ENCODE measurements around the gene KPNA3.

KPNA3 gene

GRCh38 chr13:49693191-49693733 lies 99.2 kb downstream of the KPNA3 start:
- Histone ChIP-seq H3K14ac (ENCODE audit: low read length in 2 of 2) (no peak overlapping the region), H3K4ac (ENCODE audit: low read depth in 1 of 2, low read length in 2 of 2) (no peak overlapping the region), H3K23ac (ENCODE audit: low read length in 2 of 2) (no peak overlapping the region), H3K18ac (ENCODE audit: low read depth in 1 of 2, low read length in 2 of 2) (no peak overlapping the region), H3K9ac (ENCODE audit: low read length) (no peak overlapping the region), H2BK5ac (ENCODE audit: low read depth, low read length, poor library complexity, severe bottlenecking) (no peak overlapping the region), H3K27me3 (ENCODE audit: control insufficient read depth in 1 of 2, insufficient read depth in 1 of 2, low read length in 2 of 2) (no peaks in the 10 kb centered on the region), H3K9me3 (ENCODE audit: control insufficient read depth, low read length) (no peaks in the 10 kb centered on the region), H2BK12ac (ENCODE audit: low read length in 2 of 2) (no peak overlapping the region), H2AFZ (ENCODE audit: low read depth, low read length) (no peak overlapping the region), H3K36me3 (ENCODE audit: control insufficient read depth in 1 of 2, insufficient read depth in 2 of 2, low read depth in 1 of 2, low read length in 2 of 2) (peaks cover 5 to 16% of the 10 kb centered on the region in 2 experiments), H3K4me3 (ENCODE audit: insufficient read depth in 1 of 2, low read depth in 1 of 2, low read length in 2 of 2) (no peak overlapping the region), H3K4me2 (ENCODE audit: low read length, poor library complexity, severe bottlenecking) (no peak overlapping the region), H3K27ac (ENCODE audit: low read length, poor library complexity, severe bottlenecking) (no peak overlapping the region), H2AK5ac (ENCODE audit: low read length, severe bottlenecking) (no peak overlapping the region), H4K8ac (ENCODE audit: low read length) (no peak overlapping the region), H2BK120ac (ENCODE audit: low read depth, low read length) (no peak overlapping the region), H2BK15ac (ENCODE audit: low read depth, poor library complexity, severe bottlenecking) (no peak overlapping the region), H4K91ac (ENCODE audit: low read length) (no peak overlapping the region), H3K4me1 (ENCODE audit: control insufficient read depth, insufficient read depth, low read depth, low read length) (peaks cover 3% of the 10 kb centered on the region), H3K79me1 (replicated peaks; ENCODE audit: low read length, poor library complexity, severe bottlenecking) (peaks cover 3% of the 10 kb centered on the region)
- no peak for DNase-seq
- 90% methylated on average over 2 of the region's 4 CpGs for WGBS

DNA sequence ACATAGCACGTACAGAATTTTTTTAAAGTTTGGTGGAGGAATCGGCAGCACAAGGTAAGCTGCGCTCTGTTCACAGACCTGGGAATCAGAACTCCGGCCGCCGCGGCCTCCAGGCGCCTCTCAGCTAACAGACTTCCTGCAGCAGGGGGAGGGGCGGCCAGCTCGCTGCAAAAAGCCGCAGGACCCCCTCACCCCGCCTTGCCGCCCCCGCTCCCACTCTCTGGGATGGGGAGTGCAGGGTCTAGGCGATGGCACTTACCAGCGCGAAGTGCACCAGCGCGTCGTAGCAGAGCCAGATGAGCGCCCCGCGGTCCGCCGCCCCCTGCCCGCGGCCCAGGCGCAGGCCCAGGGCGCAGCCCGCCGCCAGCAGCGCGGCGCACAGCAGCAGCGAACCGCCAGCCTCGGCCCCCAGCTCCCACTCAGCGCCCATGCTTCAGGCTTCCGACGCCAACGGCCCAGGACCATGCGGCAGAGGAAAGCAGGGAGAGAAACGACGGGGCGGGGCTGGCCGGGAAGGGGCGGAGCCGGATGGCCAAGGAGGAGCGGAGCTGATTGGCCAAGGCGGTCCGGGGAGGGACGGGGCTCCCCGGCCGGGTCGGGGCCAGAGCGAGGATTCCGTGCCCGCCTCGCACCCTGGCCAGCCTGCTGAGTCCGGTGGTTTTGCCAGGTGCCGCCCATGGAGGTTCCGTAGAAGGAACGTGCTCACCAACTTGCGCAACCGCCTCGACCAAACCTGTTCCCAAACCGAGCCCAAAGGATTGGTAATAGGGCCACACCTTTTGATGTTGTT lies 101.3 kb downstream of the KPNA3 start, which contains the start of gene EBPL:
Gene EBPL (minus strand): TSS at position 492 of the 790 bp plus-strand sequence. CDS start 62 bp downstream, at position 430.
- Histone ChIP-seq H3K27ac (ENCODE audit: low read length, poor library complexity, severe bottlenecking) (peak within 1 kb of the TSS; percentile 58), H3K4me3 (ENCODE audit: insufficient read depth in 1 of 2, low read depth in 1 of 2, low read length in 2 of 2) (peak within 1 kb of the TSS; percentile 75 to 80), H2AK5ac (ENCODE audit: low read length, severe bottlenecking) (no peak within 1 kb of the TSS), H3K23ac (ENCODE audit: low read length in 2 of 2) (peak within 1 kb of the TSS in 1 of 2 experiments; percentile 89), H3K79me1 (replicated peaks; ENCODE audit: low read length, poor library complexity, severe bottlenecking) (peaks cover 17% of the 10 kb centered on the region), H3K9ac (ENCODE audit: low read length) (peak within 1 kb of the TSS; percentile 90), H3K4me2 (ENCODE audit: low read length, poor library complexity, severe bottlenecking) (peak within 1 kb of the TSS; percentile 84), H3K4ac (ENCODE audit: low read depth in 1 of 2, low read length in 2 of 2) (peak within 1 kb of the TSS; percentile 80 to 92), H2BK5ac (ENCODE audit: low read depth, low read length, poor library complexity, severe bottlenecking) (peak within 1 kb of the TSS; percentile 71), H2BK12ac (ENCODE audit: low read length in 2 of 2) (peak within 1 kb of the TSS in 1 of 2 experiments; percentile 92), H4K91ac (ENCODE audit: low read length) (peak within 1 kb of the TSS; percentile 90), H3K14ac (ENCODE audit: low read length in 2 of 2) (peak within 1 kb of the TSS in 1 of 2 experiments; percentile 83), H3K4me1 (ENCODE audit: control insufficient read depth, insufficient read depth, low read depth, low read length) (peaks cover 5% of the 10 kb centered on the region), H3K9me3 (ENCODE audit: control insufficient read depth, low read length) (no peaks in the 10 kb centered on the region), H2BK120ac (ENCODE audit: low read depth, low read length) (peak within 1 kb of the TSS; percentile 84), H3K27me3 (ENCODE audit: control insufficient read depth in 1 of 2, insufficient read depth in 1 of 2, low read length in 2 of 2) (no peaks in the 10 kb centered on the region), H2AFZ (ENCODE audit: low read depth, low read length) (peak within 1 kb of the TSS; percentile 94), H3K36me3 (ENCODE audit: control insufficient read depth in 1 of 2, insufficient read depth in 2 of 2, low read depth in 1 of 2, low read length in 2 of 2) (peaks cover 7 to 11% of the 10 kb centered on the region in 2 experiments), H3K18ac (ENCODE audit: low read depth in 1 of 2, low read length in 2 of 2) (peak within 1 kb of the TSS; percentile 93 to 99), H2BK15ac (ENCODE audit: low read depth, poor library complexity, severe bottlenecking) (peak within 1 kb of the TSS; percentile 95), H4K8ac (ENCODE audit: low read length) (peak within 1 kb of the TSS; percentile 82)
- WGBS: under 1% methylated on average over 60 of the region's 67 CpGs
- DNase-seq: peak; percentile 90

- H4K91ac ChIP-seq (ENCODE audit: low read length): no peak overlapping the region
These were observed 102.1 kb downstream of the KPNA3 start for GRCh38 chr13:49690133-49690994.

More at GRCh38 chr13:49690133-49690994, 102.1 kb downstream of the KPNA3 start:
- Histone ChIP-seq H2AFZ (ENCODE audit: low read depth, low read length) (no peak overlapping the region), H2BK120ac (ENCODE audit: low read depth, low read length) (no peak overlapping the region), H3K27ac (ENCODE audit: low read length, poor library complexity, severe bottlenecking) (peak overlapping the region; percentile 55), H3K4ac (ENCODE audit: low read depth in 1 of 2, low read length in 2 of 2) (no peak overlapping the region), H3K4me1 (ENCODE audit: control insufficient read depth, insufficient read depth, low read depth, low read length) (peaks cover 5% of the 10 kb centered on the region), H2AK5ac (ENCODE audit: low read length, severe bottlenecking) (no peak overlapping the region), H2BK12ac (ENCODE audit: low read length in 2 of 2) (no peak overlapping the region), H3K14ac (ENCODE audit: low read length in 2 of 2) (no peak overlapping the region), H4K8ac (ENCODE audit: low read length) (no peak overlapping the region), H2BK15ac (ENCODE audit: low read depth, poor library complexity, severe bottlenecking) (no peak overlapping the region), H3K4me2 (ENCODE audit: low read length, poor library complexity, severe bottlenecking) (peak overlapping the region; percentile 84), H2BK5ac (ENCODE audit: low read depth, low read length, poor library complexity, severe bottlenecking) (no peak overlapping the region), H3K79me1 (replicated peaks; ENCODE audit: low read length, poor library complexity, severe bottlenecking) (peaks cover 22% of the 10 kb centered on the region), H3K4me3 (ENCODE audit: insufficient read depth in 1 of 2, low read depth in 1 of 2, low read length in 2 of 2) (peak overlapping the region; percentile 75 to 80), H3K9me3 (ENCODE audit: control insufficient read depth, low read length) (no peaks in the 10 kb centered on the region), H3K36me3 (ENCODE audit: control insufficient read depth in 1 of 2, insufficient read depth in 2 of 2, low read depth in 1 of 2, low read length in 2 of 2) (peaks cover 11 to 13% of the 10 kb centered on the region in 2 experiments), H3K18ac (ENCODE audit: low read depth in 1 of 2, low read length in 2 of 2) (no peak overlapping the region), H3K9ac (ENCODE audit: low read length) (peak overlapping the region; percentile 90), H3K23ac (ENCODE audit: low read length in 2 of 2) (no peak overlapping the region), H3K27me3 (ENCODE audit: control insufficient read depth in 1 of 2, insufficient read depth in 1 of 2, low read length in 2 of 2) (no peaks in the 10 kb centered on the region)
- 8% methylated on average over 11 of the region's 17 CpGs for WGBS
- DNase-seq: peak; percentile 64
